ENCODE data around the gene TRPV4.

GRCh38 chr12:109783135-109783964, 49.8 kb downstream of the TRPV4 start:
- TF ChIP-seq CTCF (IDR thresholded peaks at IDR 0.05) (no peak), POLR2AphosphoS5 (IDR thresholded peaks at IDR 0.05) (no peak), POLR2A (IDR thresholded peaks at IDR 0.05) (no peak)
